HG03159 (cell line): ENCODE data around the gene YPEL3.
"Not testable (repeated sequence)": the region's sequence is repeated elsewhere in the genome, so short reads cannot be mapped to it uniquely, and the experiment has no call there.

Source experiments
- ATAC-seq: cut with Tn5 transposase; IDR thresholded peaks from one replicate; pipeline ENCODE4 v1.9.1; 2021; ENCODE audit warnings: mild to moderate bottlenecking, moderate library complexity; ENCODE audit not compliant: unreplicated experiment

YPEL3 gene

DNA sequence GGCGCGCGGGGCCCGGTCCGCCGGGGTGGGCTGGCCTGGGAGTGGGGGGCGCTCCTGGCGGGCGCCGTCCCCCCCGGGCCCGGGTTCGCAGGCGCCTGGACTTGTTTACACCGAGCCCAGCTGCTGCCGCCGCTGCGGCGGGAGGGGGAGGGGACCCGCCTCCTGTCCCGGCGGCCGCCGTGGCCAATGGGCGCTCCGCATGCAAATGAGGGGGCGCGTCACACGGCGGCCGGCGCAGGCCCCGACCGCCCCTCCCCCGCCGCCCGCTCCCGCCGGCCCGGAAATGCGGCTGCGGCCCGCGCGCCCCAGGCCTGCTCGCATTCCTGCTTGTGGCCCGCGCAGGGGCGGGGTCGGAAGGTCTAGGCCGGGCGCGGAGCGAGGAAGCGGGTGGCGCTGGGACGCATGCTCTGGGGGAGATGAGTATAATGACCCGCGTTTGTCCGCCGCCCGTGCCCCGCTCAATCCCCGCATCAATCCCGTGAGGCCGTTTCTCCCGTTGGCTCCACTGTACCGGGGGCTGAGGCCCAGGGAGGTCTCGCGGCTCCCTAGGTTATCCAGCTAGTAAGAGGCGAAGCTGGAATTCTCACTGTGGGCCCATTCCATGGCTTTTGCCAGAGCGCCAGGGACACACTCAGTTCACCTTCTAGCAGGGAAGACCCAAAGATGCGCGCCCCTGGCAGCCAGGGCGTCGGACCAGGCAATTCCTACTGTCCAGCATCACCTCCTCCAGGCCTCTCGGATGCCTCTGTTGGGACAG lies at the start of gene YPEL3:
Gene YPEL3, minus strand, starts transcription at position 109 of the 757 bp plus-strand sequence. CDS start 731 bp downstream, outside the sequence.
- ATAC-seq = no peak

- no peak for ATAC-seq
Observed at GRCh38 chr16:30145657-30146056, 49.6 kb upstream of the YPEL3 start.

DNA sequence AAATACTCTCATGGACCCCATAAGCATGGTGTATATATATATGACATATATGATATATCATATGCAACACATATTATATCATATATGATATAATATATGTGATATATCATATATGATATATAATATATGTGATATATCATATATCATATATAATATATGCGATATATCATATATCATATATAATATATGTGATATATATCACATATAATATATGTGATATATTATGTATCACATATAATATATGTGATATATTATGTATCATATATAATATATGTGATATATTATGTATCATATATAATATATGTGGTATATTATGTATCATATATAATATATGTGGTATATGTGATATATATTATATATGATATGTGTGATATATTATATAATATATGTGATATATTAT lies 48.9 kb upstream of the YPEL3 start:
- no peak for ATAC-seq

- no peak for ATAC-seq
Observed at GRCh38 chr16:30144017-30144416, 48.0 kb upstream of the YPEL3 start.

GRCh38 chr16:30143347-30143702 lies 47.3 kb upstream of the YPEL3 start:
- no peak for ATAC-seq

DNA sequence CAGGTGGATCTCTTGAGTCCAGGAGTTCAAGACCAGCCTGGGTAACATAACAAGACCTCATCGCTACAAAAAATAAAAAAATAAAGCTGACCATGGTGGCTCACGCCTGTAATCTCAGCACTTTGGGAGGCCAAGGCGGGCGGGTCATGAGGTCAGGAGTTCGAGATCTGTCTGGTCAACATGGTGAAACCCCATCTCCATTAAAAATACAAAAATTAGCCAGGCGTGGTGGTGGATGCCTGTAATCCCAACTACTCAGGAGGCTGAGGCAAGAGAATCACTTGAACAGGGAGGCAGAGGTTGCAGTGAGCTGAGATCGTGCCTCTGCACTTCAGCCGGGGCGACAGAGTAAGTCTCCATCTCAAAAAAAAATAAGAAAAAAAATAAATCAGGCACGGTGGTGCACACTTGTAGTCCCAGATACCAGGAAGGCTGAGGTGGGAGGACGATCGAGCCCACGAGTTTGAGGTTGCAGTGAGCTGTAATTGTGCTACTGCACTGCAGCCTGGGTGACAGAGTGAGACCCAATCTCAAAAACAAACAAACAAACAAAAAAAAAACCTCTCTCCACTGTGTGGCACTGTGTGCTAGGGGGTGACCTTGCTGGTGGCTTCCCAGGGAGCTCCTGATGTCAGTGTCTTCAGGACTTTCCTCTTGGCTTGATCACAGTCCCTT lies 46.8 kb upstream of the YPEL3 start:
- no peak for ATAC-seq

- no peak for ATAC-seq
Observed at GRCh38 chr16:30141750-30142149, 45.7 kb upstream of the YPEL3 start.

GRCh38 chr16:30139583-30140481 lies 43.8 kb upstream of the YPEL3 start:
- ATAC-seq = no peak

DNA sequence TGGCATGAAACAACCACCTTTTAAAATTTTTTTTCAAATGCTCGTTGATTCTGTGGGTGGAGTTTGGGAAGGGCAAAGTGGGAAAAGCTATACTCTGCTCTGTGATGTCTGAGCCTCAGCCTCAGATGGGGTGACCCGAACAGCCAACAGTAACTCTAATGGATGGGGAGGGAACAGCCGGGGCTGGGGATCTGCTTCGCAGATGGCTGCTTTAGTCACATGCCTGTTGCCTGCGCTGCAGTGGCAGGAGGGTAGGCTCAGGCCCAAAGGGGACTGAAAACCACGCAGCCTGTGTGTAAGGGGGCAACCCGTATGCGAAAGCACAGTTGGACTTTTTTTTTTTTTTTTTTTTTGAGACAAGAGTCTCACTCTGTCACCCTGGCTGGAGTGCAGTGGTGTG lies 41.9 kb upstream of the YPEL3 start:
- no peak for ATAC-seq

- ATAC-seq = no peak
Observed at GRCh38 chr16:30136971-30137605, 41.1 kb upstream of the YPEL3 start.

GRCh38 chr16:30132591-30132990 lies 36.6 kb upstream of the YPEL3 start:
- no peak for ATAC-seq

GRCh38 chr16:30131869-30132475 lies 36.0 kb upstream of the YPEL3 start:
- no peak for ATAC-seq

GRCh38 chr16:30127993-30128392 lies 32.0 kb upstream of the YPEL3 start:
- no peak for ATAC-seq

DNA sequence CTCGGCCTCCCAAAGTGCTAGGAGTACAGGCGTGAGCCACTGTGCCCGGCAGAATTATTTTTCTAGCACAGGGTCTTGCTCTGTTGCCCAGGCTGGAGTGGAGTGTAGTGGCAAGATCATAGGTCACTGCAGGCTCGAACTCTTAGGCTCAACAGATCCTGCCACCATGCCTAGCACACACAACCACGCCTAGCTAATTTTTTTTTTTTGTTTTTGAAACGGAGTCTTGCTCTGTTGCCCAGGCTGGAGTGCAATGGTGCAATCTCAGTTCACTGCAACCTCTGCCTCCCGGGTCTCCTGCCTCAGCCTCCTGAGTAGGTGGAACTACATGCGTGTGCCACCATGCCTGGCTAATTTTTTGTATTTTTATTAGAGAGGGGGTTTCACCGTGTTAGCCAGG lies 29.7 kb upstream of the YPEL3 start:
- ATAC-seq = not testable (repeated sequence)

DNA sequence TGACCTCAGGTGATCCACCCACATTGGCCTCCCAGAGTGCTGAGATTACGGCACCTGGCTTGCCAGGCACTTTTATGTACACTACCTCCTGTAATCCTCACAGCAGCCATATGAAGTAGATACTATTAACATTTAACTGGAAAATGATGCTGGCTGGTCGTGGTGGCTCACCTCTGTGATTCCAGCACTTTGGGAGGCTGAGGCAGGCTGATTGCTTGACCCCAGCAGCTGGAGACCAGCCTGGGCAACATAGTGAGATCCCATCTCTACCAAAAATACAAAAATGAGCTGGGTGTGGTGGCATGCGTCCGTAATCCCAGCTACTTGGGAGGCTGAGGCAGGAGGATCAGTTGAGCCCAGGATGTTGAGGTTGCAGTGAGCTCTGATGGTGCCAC lies 29.0 kb upstream of the YPEL3 start:
- ATAC-seq = no peak

- ATAC-seq = no peak
Observed at GRCh38 chr16:30122604-30123160, 26.7 kb upstream of the YPEL3 start.

GRCh38 chr16:30121741-30122571 lies 25.9 kb upstream of the YPEL3 start:
- no peak for ATAC-seq

DNA sequence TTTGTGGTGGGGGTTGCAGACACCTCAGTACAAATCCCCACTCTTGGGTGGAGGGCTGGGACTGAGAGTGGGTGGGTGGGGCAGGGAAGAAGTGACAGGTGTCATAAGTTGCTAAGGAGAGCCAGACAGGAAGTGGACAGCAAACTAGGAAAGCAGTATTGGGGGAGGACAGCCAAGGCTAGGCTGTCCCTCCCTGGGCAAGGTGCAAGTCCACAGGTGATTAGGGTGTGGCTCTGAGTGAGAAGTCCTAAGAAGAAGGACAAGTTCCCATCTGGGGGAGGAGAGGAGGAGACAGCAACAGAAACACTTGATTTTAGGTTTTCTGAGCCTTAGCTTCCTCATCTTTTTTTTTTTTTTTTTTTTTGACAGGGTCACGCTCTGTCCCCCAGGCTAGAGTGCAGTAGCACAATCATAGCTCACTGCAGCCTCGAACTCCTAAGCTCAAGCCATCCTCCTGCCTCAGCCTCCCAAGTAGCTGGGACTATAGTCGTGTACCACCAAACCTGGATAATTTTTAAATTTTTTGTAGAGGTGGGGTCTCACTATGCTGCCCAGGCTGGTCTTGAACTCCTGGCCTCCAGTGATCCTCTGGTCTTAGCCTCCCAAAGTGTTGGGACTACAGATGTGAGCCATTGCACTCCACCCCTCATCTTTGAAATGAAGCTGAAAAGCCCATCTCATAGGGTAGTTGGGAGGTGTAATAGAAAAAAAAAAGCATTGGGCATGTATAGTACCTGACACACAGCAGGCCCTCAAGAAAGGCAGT lies 24.5 kb upstream of the YPEL3 start:
- ATAC-seq = no peak

DNA sequence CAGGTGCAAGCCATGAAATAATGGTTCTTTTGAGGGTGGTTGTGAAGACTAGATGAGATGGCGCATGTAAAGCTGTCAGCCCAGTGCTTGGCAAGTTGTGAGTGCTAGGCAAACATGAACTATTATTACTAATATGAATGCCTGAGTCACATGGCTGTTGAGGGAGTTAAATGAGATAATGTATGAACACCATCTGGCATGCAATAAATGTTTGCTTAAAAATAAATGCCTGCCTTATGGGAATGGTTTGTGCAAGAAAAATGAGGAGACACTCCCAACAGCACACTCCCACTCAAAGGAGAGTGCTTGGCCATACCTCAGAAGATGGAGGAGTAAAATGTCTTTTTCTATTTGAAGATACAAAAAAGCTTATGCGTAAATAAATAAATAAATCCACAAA lies 23.4 kb upstream of the YPEL3 start:
- no peak for ATAC-seq
